HG03354 (cell line): ENCODE results near the gene GGA1.

ENCODE experiments used
- ATAC-seq: cut with Tn5 transposase; IDR thresholded peaks from one replicate; pipeline ENCODE4 v1.9.1; 2021; ENCODE audit warnings: mild to moderate bottlenecking; ENCODE audit not compliant: unreplicated experiment, poor library complexity, severe bottlenecking

The GGA1 gene

DNA sequence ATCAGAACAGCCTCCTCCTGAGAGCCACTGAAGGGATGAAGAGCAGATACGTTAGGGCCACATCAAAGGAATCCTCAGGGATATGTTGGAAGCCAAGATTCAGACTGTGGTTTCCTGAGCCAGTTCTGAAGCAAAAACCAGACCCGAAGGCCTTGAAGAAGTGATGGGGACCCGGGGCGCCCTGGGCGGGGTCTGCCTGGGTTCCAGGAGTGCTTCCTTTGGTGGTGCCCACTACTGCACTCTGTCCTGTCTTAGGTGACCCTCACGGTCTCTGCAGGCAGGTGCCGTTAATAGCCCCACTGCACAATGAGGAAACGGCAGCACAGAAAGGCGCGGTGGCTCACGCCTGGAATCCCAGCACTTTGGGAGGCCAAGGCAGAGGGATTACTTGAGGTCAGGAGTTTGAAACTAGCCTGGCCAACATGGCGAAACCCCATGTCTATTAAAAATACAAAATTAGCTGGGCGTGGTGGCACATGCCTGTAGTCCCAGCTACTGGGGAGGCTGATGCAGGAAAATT lies 18.0 kb downstream of the GGA1 start:
- ATAC-seq: no peak

GRCh38 chr22:37627121-37627520 lies 18.5 kb downstream of the GGA1 start:
- no peak for ATAC-seq

DNA sequence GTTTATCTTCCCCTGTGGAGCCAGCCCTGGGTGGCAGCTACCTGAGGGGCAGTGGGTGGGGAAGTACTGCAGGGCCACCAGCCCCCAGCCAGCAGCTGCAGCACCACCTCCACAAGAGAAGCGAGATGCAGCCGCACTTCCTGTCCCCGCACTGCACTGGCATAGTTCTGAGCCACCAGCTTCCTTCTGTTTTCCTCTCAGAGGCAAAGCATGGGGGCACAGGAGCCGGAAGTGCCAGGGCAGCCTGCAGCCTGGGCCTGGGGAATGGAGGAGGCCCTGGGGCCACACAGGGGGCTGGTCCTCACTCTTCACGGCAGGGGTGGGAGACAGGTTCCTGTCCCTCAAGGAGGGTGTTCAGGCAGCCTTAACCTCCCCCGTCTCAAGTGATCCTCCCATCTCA lies 18.9 kb downstream of the GGA1 start:
- ATAC-seq: no peak

DNA sequence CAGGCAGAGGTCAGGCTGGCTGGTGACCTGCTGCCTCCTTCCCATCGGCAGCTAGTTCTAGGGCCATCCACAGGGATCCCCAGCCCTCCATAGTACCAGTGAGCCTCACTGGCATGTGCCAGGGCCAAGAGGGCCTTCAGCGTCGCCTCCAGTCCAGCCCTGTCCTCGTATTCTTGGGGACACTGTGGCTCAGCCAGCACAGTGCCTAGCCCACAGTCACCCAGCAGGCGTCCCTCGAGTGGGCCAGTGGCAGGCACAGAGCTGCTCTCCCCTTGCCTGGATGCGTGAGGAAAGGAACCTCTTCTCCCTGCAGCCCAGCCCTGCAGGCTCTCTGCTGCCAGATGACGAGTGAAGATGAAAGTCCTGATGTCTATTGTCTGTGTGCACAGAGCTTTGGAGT lies 20.2 kb downstream of the GGA1 start:
- no peak for ATAC-seq

GRCh38 chr22:37629928-37630327 lies 21.3 kb downstream of the GGA1 start:
- no peak for ATAC-seq

DNA sequence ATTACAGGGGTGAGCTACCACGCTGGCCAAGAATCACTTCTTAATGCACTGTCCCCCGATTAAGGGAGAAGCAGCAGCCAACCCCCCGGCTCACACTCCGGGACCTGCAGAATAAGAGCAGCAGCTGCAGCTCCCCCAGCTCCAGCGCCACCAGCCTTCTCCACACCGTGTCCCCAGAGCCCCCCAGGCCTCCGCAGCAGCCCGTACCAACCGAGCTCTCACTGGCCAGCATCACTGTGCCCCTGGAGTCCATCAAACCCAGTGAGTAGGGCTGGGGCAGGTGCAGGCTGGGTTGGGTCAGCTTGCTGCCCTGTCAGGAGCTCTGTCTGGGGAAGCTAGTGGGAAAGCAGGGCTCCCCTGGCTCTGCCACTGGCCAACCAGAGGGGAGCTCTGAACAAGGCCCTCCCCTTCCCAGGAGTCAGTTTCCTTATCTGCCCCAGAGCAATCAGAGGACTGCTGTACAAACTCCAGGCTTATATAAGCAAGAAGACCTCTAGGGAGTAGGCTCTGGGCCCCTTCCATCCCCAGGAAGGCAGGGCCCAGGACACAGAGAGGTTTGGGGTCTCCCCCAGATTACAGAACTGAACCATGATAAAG lies 22.3 kb downstream of the GGA1 start:
- ATAC-seq: no peak

DNA sequence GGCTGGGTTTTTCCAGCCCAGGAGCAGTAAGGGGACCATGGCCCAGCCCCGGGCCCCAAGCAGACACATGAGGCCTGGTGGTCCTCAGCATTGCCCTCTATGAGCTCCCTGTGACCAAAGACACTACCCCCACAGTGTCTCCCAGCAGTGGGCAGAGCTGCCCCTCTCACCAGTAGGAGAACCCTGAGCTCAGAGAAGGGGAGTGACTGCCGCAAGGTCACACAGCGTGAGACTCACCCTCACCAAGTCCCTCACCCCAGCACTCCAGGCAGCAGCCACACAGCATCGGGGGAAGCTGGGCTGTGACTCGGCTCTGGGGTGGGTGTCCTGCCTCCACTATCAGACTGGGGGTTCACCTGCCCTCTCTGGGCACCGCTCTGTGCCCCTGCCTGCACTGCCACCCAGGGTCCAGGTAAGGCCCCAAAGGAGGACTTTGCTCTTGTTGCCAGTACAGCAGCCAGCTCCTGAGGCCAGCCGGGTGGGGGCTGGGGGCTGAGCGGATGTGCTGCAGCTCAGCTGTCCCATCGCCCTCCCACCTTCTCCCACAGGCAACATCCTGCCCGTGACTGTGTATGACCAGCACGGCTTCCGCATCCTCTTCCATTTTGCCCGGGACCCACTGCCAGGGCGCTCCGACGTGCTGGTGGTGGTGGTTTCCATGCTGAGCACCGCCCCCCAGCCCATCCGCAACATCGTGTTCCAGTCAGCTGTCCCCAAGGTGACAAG lies 23.0 kb downstream of the GGA1 start:
- no peak for ATAC-seq

GRCh38 chr22:37632174-37633088 lies 23.8 kb downstream of the GGA1 start:
- no peak for ATAC-seq

GRCh38 chr22:37633089-37633624 lies 24.5 kb downstream of the GGA1 start:
- ATAC-seq: peak; percentile 59

- peak; percentile 62 for ATAC-seq
Observed at GRCh38 chr22:37633625-37634416, 25.2 kb downstream of the GGA1 start.

DNA sequence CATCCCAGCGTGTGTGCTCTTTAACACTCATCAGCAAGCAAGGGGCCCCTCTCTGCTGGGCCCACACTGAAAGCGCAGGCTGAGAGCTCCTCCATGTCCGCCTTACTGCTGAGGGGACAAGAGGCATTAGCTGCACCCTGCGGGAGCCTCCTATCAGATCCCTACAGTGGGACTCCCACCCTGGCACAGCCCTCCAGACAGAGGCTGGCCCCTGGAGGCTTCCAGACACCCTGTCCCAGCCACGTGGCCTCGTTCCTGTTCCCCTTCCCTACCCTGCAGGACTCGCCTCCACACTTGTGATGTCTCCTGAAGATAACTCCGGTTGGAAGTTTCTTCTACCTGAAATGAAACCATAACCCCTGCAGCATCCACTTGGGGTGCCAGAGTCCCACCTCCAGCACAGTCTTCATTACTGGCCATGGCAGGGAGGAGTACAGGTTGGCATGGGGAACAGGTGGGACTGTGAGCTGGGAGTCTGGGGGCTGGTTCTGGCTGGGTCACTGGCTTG lies 25.8 kb downstream of the GGA1 start:
- no peak for ATAC-seq

- no peak for ATAC-seq
Observed at GRCh38 chr22:37635157-37635556, 26.5 kb downstream of the GGA1 start.

GRCh38 chr22:37636186-37636948 lies 27.7 kb downstream of the GGA1 start:
- no peak for ATAC-seq

DNA sequence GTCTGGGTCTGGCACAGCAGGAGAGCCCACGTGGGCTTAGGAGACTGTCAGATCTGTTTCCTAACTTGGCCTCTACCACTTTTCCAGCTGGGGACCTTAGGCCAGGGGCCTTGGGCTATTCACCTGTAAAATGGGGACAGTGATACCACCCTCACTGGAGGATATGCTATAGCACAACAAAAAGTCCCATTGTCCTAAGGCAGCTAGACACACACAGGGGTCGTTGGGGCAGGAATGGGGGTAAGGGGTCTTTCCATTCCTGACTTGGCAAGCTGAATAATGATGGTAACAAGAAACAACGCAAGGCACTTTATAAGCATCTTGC lies 28.3 kb downstream of the GGA1 start:
- no peak for ATAC-seq

DNA sequence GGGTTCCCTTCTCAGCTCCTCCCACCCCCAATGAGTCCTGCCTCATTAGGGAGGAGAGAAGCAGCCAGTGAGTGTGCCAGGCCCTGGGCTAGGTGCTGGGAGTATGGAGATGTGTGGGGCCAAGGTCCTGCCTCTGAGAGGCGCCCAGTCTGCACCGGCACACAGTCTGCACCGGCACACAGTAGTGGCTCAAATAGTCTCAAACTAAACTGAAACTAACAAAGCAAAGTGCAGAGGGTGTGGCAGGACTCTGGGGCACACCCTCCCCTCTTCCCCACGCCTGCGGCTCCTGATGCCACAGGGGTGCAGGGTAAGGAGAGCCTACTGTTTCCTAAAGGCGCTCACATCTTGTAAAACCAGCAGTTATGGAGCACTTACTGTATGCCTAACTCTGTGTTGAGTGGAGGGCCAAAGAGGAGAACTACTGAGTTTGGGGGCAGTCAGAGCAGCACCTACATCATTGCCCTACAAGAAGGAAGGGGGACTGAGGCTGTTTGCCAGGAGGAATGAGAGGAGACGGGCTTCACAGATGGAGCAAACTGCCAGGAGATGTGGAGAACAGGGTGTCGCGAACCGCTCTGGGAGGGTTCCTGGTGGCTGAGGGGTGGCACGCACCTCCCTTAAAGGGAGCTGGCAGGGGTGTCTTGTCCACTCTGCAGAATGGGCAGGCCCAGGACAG lies 29.9 kb downstream of the GGA1 start:
- ATAC-seq: no peak

- ATAC-seq: no peak
Observed at GRCh38 chr22:37639070-37639760, 30.6 kb downstream of the GGA1 start, which contains the start of gene SH3BP1. TSS of gene SH3BP1 (plus strand) at chr22:37639669. CDS start at chr22:37639788, 119 bp downstream.

DNA sequence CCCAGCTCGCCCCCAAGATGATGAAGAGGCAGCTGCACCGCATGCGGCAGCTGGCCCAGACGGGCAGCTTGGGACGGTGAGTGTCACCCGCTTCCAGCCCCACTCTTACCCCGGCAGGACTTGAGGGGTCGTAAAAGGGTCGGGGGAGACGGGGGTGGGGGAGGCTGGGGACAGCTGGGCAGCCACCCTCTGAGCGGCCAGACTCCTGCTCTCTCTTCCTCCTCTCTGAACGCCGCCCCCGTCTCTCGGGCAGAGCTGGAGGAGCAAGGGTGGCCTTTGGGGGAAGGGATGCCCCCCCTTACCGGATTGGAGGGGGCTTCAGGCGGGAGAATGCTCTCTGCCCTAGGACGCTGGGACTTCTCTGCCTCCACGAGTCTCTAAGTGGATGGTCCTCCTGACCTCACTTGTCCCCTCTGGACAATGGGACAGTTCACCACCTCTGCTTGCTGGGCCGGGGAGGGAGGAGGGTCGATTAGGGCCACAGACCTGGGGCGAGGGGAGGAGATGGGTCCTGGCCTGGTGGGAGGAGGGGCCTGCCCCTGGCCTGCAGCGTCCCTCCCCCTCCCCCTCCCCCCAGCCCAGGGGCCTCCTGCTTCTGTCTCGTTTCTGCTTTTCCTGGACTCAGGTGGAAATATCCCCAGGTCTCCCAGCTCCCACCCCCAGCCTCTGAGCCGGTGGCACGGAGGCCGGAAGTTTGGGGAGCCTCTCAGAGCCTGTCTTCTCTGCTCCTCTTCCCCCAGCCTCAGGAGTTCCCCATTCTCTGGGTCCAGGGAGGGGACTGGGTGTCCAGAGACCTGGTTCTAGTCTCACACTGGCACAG lies 31.3 kb downstream of the GGA1 start:
- no peak for ATAC-seq
